GM12875 (cell line): ENCODE measurements around the gene HINT3.

Source experiments
- H3K4me3 ChIP-seq: one replicate; pipeline ENCODE4 v1.5.1; 2011; ENCODE audit warnings: low read depth, low read length, control low read depth
- CTCF ChIP-seq: IDR thresholded peaks from 2 replicates; pipeline ENCODE4 v1.5.1; 2011; ENCODE audit warnings: low read depth, mild to moderate bottlenecking, control low read depth, inconsistent platforms, low read length, moderate library complexity, borderline replicate concordance; ENCODE audit not compliant: insufficient read depth

Gene HINT3

GRCh38 chr6:125954735-125955339 lies 1.7 kb upstream of the HINT3 start:
- TF ChIP-seq CTCF, result no peak

GRCh38 chr6:125955973-125956372 lies 597 bp upstream of the HINT3 start:
- TF ChIP-seq CTCF, result no peak
- no peak overlapping the region for H3K4me3 ChIP-seq

More at GRCh38 chr6:125954735-125955339, 1.7 kb upstream of the HINT3 start:
- no peak overlapping the region for H3K4me3 ChIP-seq

DNA sequence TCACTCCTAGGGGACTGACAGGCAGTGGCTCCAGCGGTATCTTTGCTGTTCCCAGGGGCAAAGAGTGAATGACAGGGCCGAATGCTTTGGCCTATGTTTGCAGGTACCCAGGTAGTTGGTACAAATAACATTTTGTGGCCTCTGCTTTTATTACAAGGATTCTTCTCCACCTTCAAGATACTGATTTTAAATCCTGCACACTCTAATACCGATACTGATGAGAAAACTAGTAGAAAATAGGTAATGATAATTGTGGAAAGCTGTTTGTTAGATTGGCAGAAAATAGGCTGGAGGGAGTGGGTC lies 772 bp downstream of the HINT3 start:
- TF ChIP-seq CTCF, result no peak
- H3K4me3 ChIP-seq, result peak overlapping the region; percentile 68

GRCh38 chr6:125957845-125958244 lies 1.3 kb downstream of the HINT3 start:
- no peak for TF ChIP-seq CTCF
- no peak overlapping the region for H3K4me3 ChIP-seq

DNA sequence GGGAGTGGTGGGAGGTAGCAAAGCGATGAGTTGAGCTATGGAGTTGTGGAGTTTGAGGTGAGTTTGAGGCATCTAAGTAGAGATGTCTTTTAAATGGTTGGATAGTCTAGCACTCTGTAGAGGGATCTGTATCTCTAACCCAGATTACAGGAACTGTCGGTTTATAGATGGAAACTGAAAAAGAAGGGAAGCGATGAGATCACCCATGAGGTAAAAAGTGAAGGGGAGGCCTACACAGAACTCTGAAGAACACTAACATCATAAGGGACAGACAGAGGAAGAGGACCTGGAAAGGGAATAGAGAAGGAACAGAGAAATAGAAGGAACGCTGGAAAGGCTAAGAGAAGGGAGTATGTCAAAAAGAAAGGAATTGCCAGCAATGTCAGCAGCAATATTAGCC lies 2.5 kb downstream of the HINT3 start:
- no peak overlapping the region for H3K4me3 ChIP-seq
- no peak for TF ChIP-seq CTCF

- TF ChIP-seq CTCF, result no peak
- no peak overlapping the region for H3K4me3 ChIP-seq
Measured at GRCh38 chr6:125961117-125961516, 4.5 kb downstream of the HINT3 start.

- TF ChIP-seq CTCF, result no peak
- no peak overlapping the region for H3K4me3 ChIP-seq
Measured at GRCh38 chr6:125962900-125963497, 6.4 kb downstream of the HINT3 start.
